GM18909 (cell line): Measurements from ENCODE around the gene CDC20B.

ENCODE experiments used
- ATAC-seq: cut with Tn5 transposase; IDR thresholded peaks from one replicate; pipeline ENCODE4 v1.9.1; 2021; ENCODE audit warnings: mild to moderate bottlenecking; ENCODE audit not compliant: unreplicated experiment, poor library complexity

Gene CDC20B

GRCh38 chr5:55172937-55173686, at the start of gene CDC20B:
Gene CDC20B (minus strand): TSS chr5:55173177. CDS start chr5:55173000, 177 bp downstream.
- peak; percentile 93 for ATAC-seq

GRCh38 chr5:55222092-55222984, 49.4 kb upstream of the CDC20B start:
- no peak for ATAC-seq

GRCh38 chr5:55220433-55221185, 47.6 kb upstream of the CDC20B start:
- ATAC-seq: no peak

- ATAC-seq: no peak
These were observed 46.8 kb upstream of the CDC20B start for GRCh38 chr5:55219770-55220169.

- no peak for ATAC-seq
These were observed 46.0 kb upstream of the CDC20B start for GRCh38 chr5:55218967-55219366.

GRCh38 chr5:55211184-55211874, 38.4 kb upstream of the CDC20B start:
- ATAC-seq: no peak

GRCh38 chr5:55205001-55205400, 32.0 kb upstream of the CDC20B start:
- no peak for ATAC-seq

GRCh38 chr5:55191165-55191564, 18.2 kb upstream of the CDC20B start:
- ATAC-seq: no peak

- ATAC-seq: no peak
These were observed 15.9 kb upstream of the CDC20B start for GRCh38 chr5:55188656-55189540.

GRCh38 chr5:55187370-55187769, 14.4 kb upstream of the CDC20B start:
- no peak for ATAC-seq

- no peak for ATAC-seq
These were observed 7.0 kb upstream of the CDC20B start for GRCh38 chr5:55180016-55180415.

GRCh38 chr5:55177078-55177477, 4.1 kb upstream of the CDC20B start:
- no peak for ATAC-seq

- ATAC-seq: no peak
These were observed 3.3 kb upstream of the CDC20B start for GRCh38 chr5:55176176-55176818.

- ATAC-seq: no peak
These were observed 2.8 kb upstream of the CDC20B start for GRCh38 chr5:55175781-55176175.

GRCh38 chr5:55173687-55174230, 782 bp upstream of the CDC20B start:
- ATAC-seq: peak; percentile 15

GRCh38 chr5:55172051-55172899, 702 bp downstream of the CDC20B start:
- ATAC-seq: peak; percentile 71

- ATAC-seq: no peak
These were observed 1.5 kb downstream of the CDC20B start for GRCh38 chr5:55171471-55171870.

GRCh38 chr5:55162666-55163065, 10.3 kb downstream of the CDC20B start:
- no peak for ATAC-seq
